Neural progenitor cell (in vitro differentiated cells): ENCODE results near the gene PLCB3.

Experiments used
- EZH2 ChIP-seq: fragments of 200-600 bp; sonication (generic); IDR thresholded peaks from 2 replicates; pipeline ENCODE4 v1.6.1; 2017; ENCODE audit warnings: antibody characterized with exemption, mild to moderate bottlenecking, moderate library complexity
- EZH2phosphoT487 ChIP-seq: fragments of 200-600 bp; sonication (generic); IDR thresholded peaks from 2 replicates; pipeline ENCODE4 v1.6.1; 2017; ENCODE audit warnings: antibody characterized with exemption
- TF ChIP-seq, protein P1 (sequence below): fragments of 200-600 bp; sonication (generic); IDR thresholded peaks from 2 replicates; pipeline ENCODE4 v1.5.1; 2017; ENCODE audit warnings: antibody characterized with exemption, mild to moderate bottlenecking

DNA sequence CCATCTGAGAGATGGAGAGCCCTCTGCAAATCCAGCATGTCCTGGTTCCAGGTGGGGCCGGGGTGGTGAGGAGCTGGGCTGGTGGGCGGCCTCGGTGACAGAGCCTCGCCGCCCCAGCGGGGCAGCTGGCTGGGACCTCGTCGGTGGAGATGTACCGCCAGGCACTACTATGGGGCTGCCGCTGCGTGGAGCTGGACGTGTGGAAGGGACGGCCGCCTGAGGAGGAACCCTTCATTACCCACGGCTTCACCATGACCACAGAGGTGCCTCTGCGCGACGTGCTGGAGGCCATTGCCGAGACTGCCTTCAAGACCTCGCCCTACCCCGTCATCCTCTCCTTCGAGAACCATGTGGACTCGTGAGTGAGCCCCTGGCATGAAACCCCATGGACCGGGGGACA is 7.0 kb downstream of the PLCB3 start:
- TF ChIP-seq, protein P1, sequence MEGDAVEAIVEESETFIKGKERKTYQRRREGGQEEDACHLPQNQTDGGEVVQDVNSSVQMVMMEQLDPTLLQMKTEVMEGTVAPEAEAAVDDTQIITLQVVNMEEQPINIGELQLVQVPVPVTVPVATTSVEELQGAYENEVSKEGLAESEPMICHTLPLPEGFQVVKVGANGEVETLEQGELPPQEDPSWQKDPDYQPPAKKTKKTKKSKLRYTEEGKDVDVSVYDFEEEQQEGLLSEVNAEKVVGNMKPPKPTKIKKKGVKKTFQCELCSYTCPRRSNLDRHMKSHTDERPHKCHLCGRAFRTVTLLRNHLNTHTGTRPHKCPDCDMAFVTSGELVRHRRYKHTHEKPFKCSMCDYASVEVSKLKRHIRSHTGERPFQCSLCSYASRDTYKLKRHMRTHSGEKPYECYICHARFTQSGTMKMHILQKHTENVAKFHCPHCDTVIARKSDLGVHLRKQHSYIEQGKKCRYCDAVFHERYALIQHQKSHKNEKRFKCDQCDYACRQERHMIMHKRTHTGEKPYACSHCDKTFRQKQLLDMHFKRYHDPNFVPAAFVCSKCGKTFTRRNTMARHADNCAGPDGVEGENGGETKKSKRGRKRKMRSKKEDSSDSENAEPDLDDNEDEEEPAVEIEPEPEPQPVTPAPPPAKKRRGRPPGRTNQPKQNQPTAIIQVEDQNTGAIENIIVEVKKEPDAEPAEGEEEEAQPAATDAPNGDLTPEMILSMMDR, result no peak
- TF ChIP-seq EZH2, result no peak
- no peak for TF ChIP-seq EZH2phosphoT487
